Kasumi-1 (cell line): ENCODE results near the gene UFSP2.

ENCODE experiments used
- DNase-seq, 2 experiments: peaks; one replicate each; lab custom pipeline; 2025; lab: John Stamatoyannopoulos, UW

UFSP2 gene

DNA sequence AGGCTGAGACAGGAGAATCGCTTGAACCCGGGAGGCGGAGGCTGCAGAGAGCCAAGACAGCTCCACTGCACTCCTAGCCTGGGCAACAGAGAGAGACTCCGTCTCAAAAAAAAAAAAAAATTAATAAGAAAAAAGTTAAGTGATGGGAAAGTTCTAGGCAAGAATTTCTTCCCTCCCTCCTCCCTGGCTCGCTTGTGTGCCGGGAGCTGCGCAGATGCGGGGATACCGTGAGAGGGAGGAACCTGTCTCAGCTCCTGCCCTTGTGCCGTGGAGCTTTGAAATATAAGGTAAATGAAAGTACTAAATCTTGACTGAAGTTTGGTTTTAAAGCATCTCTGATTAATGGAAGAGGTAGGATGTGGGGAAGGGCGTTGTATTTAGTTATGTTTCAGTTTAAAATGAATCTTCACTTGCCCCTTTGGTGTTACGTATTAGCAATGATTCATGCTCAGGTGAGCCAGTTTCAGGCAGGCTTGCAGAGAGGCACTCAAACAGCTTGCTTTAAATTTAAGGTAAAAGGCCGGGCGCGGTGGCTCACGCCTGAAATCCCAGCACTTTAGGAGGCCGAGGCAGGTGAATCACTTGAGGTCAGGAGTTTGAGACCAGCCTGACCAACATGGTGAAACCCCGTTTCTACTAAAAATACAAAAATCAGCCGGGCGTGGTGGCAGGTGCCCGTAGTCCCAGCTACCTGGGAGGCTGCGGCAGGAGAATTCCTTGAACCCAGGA, 1.4 kb upstream of the UFSP2 start:
- DNase-seq = no peak

DNA sequence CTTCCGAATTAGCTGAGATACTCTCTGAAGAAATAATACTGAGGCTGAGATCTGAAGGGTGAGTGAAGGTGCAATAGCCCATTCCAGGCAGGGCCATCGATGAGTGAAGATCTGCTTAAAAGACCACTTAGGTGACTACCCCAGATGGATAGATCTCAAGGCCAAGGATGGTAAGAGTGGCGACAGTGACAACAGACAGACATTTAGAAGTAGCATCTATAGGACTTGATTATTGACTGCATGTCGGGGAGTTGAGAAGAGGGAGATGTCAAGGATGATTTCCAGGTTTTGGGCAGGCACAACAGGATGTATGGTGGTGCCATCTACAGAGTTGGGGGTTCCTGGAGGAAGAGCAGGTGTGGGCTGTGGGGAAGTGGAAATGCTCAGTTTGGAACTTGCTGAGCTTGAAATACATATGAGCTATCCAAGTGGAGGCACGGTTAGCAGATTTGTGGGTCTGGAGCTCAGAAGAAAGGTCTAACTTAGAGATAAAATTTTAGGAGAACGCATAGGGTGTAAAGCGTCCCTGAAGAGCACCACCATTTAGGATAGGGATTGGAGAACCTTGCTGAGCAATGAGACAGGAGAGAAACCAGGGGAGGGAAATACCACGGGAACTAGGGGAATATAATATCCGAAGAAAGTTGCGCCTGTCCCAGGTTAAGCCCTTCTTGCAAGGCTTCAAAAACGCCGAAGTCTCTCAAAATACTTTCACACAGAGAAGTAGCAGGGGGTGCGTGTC, 688 bp downstream of the UFSP2 start:
- DNase-seq = peak; percentile 44 to 62

DNA sequence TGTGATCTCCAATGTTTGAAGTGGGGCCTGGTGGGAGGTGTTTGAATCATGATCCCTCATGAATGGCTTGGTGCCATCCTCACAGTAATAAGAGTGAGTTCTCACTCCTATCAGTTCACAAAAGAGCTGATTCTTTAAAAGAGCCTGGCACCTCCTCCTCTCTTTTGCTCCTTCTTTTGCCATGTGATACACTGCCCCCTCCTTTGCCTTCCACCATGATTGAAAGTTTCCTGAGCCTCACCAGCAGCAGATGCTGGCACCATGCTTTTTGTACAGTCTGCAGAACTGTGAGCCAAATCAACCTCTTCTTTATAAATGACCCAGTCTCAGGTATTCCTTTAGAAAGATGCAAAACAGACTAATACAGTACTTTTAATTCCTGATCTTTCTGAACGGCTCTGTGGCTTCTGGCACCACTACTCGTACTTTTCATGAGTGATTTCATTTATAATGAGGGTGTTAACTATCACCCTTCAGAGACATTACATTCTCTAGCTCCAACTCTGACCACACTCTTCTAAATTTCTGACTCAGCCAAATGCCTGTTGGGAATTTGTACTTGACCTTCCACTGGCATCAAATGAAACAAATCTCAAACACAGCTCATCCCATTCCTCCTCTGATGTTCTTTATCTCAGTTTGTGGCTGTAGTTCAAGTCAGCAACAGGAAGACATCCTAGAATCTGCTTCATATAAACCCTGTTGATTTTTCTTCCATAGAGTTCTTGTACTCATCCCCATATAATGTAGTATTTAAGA, 4.2 kb downstream of the UFSP2 start:
- no peak for DNase-seq

DNA sequence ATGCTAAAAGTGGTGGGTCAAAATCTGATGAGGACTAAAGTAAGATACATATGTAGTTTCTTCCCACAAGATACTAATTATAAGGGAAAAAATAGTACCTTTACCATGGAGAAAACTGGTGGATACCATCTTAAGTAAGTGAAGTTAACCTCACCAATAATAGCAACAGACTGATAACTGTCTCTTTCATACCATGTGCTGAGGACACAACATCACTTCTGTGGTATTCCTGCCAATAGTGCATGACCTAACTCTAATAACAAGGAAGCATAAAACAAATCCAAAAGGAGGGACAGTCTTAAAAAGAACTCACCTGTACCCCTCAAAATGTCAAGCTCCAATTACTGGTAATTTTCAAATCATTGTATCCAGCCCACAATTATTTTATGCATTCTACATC, 8.8 kb downstream of the UFSP2 start:
- no peak for DNase-seq

DNA sequence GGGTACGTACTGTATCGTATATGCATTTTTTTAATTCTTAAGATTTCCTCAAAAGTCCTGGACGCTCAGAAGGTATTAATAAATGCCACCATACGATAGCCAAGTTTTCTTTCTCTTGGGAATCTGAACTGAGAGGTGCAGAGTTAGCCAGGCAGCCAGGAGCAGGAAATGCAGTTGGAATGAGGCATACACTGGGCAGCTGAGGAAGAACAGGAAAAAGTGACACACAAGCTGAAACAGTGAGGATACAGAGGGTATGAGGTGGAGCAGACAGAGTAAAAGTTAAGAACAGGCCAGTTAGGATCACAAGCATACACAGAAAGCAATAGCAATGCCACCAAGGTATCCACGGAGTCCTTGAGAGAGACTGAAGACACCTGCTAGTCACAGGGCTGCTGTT, 13.4 kb downstream of the UFSP2 start:
- no peak for DNase-seq

DNA sequence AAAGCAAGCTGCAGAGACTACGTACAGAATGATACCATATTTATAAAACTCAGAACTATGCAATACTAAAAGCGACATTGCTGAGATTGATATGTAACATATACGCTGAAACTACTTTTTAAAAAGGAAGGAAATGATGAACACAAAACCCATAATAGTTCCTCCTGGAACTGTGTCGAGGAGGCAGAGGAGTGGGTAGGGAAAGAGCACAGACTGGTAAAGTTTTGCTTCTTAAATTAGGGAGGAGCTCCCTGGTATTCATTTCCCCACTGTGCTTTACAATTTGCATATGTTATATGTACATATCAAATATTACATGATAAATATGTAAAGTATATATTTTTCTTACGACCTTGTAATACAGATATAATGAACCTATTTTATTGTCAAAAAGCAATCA, 13.9 kb downstream of the UFSP2 start:
- no peak for DNase-seq

DNA sequence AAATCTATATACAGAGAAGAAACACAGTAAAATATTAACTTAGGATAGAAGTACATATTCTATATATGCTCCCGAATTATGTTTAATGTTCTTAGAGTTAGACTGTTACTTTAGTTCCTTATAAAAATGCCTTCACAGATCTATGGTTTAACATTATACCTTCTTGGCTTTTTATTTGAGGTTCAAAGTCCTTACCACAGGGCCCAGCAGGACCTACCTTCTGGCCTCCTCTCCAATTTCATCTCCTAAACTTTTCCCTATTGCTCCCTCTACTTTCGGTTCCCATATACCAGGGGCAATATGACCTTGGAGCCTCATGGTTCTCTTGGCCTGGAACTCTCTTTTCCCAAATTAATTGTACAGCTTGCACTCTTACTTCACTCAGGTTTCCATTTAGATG, 17.3 kb downstream of the UFSP2 start:
- no peak for DNase-seq

DNA sequence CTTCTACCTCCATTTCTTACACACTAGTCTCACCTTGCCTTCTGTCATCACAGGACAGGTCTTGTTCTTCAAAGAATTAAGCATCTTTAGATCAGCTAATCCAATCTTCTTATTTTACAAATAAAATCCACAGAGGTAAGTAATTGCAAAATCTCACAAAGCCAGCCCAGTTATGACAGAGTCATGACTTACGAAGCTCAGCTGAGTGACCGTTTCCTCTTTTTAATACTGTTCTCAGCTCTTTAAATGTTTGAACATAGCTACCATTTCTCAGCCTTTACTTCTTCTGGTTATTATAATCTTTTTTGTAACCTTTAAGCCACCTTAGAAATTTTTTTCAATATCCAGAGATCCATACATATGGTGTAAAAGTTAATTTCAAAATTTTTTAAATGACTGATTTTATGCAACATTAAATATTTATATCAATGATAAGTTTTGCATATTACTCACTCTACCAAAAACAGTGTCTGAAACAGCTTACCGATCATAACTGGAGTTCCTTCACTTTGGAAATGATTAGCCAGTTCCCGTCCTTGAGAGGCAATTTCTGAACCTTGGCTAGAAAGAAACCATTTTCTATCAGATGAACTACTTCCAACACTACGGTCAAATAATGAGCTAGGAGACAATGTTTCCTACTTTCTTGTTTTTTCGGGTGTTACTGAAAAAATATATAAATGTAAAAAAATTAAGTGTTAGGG, 20.3 kb downstream of the UFSP2 start:
- no peak for DNase-seq

DNA sequence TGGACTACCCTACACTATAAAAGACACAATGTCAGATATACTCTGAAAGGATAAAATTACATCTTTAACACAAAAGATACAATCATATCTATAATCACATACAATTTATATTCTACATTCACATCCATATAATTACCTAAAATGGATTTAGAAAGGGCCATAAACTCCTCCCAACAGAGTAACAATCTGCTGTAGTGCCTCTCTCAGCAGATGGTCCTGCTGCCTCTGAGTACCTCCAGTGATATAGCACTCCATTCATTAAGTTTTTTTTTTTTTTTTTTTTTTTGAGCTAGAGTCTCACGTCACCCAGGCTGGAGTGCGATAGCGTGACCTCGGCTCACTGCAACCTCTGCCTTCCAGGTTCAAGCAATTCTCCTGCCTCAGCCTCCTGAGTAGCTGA, 21.7 kb downstream of the UFSP2 start:
- DNase-seq = no peak

DNA sequence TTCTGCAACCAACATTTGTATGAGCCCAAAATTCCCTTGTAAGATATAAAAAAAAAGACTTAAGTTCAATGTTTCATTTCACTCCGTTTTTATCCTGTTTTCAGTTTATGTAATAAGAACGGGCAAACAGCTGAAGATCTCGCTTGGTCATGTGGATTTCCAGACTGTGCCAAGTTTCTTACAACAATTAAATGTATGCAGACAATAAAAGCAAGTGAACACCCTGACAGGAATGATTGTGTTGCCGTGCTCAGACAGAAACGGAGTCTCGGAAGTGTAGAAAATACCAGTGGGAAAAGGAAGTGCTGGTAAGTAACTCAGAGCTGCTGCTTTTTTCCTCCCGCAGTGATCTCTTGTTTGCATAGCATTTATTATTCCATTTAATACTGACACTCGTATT, 26.3 kb downstream of the UFSP2 start:
- DNase-seq = no peak

DNA sequence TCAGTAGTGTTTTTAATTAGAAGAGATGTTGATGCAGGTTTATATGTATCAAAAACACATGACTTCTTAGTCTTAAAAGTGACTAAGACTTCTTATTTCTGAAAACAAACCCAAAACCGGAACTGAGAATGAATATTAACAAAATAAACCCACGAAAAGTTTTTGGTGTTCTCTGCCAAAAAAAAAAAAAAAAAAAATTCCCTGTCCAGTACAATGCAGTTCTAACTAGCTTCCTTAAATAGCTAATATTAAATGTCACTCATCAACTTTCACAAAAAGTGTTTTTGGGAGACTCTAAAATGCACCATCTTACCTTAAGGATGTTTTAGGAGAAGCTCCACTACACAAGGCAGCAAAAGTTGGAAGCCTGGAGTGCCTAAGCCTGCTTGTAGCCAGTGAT, 27.1 kb downstream of the UFSP2 start:
- no peak for DNase-seq

DNA sequence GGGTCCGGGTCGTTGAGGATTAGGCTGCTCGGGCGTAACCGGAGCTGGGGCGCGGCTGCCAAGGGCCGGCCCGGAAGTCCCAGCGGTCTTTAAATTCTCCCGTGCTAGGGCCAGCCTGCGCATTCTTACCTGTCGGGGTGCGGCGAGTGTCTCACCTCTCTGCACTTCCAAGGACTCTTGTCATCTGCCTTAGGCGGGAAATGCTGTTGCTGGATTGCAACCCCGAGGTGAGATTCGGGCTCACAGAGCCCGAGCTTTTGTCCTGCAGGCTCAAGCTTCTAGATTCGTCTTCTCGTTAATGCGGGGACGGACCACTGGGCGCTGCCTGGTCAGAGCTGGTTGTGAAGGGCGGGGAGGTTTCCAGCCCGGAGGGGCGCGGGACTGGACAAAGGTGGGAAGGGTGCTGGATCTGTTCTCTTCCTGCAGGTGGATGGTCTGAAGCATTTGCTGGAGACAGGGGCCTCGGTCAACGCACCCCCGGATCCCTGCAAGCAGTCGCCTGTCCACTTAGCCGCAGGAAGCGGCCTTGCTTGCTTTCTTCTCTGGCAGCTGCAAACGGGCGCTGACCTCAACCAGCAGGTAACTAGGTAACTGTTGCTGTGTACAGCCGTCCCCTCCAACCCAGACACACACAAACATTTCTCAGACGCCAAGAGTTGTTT, 28.9 kb downstream of the UFSP2 start, which contains the start of gene ANKRD37:
Gene ANKRD37 (plus strand): TSS at position 118 of the 662 bp plus-strand sequence. CDS start 83 bp downstream, at position 201.
- no peak for DNase-seq

DNA sequence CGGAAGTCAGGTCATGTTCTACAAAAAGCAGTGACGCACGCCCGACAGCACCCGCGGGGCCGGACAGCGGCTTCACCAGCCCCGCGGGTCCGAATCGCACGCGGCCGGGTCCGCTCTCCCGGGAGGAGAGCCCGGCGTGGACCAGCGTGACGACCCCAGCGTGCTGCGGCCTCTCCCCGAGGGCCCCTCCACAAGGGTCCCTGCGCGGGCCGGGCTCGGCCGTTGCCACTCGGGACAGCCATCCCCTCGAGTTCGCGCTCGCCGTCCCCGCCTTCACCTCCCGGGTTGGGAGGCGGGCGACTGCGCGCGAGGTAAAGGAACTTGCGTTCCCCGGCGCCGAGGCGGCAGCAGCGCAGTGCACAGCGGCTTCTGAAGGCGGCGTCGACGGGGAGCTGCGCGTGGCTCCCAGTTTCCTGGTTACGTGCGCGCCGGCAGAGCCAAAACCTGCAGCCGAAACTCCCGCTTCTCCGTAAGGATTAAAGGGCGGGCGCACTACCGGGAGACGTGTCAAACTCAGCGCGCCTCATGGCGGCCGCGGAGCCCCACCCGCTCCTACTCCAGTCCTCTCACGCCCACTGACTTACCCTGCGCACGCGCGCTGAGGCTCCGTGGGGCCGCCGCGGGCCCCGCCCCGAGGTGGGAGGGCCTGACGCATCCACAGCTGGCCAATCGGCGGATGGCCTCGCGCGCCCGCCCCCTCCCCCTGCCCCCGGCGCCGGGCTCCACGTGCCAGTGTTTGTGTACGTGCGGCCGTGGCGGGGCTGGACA, 29.6 kb downstream of the UFSP2 start:
- DNase-seq = peak; percentile 87 to 92

DNA sequence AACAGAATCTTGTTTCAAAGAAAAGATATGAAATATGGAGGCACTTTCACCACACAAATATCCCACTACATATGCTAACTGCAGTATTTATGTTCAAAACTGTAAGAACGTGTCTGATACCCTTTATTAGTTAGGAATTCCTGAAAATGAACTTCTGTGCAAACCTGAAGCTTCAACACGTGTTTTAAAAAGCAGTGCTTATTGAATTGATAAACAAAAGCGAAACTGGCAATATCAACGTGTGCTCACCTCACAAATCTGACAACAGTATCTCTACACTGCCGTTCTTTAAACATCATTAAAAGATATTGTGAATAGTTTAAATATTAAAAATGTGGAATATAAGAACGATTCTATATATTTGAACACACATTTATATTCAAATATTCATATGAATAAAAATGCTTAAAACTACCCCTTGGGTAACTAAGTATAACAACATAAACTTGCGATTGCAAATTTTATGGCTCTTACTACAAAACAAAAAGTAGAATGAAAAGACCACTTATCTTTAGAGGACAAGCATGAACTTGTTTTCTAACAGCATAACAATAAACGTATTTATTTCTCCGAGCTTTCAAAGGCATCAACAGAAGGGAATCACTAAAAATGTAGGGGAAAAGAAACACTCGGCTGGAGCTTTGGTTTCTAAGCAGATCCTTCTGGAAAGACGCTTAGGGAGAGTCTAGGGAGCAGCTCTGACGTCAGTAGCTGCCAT, 30.4 kb downstream of the UFSP2 start, which contains the start of gene LRP2BP:
Gene LRP2BP (minus strand): TSS at position 687 of the 718 bp plus-strand sequence. CDS start 17,738 bp downstream, outside the sequence.
- DNase-seq = peak; percentile 55 to 58

DNA sequence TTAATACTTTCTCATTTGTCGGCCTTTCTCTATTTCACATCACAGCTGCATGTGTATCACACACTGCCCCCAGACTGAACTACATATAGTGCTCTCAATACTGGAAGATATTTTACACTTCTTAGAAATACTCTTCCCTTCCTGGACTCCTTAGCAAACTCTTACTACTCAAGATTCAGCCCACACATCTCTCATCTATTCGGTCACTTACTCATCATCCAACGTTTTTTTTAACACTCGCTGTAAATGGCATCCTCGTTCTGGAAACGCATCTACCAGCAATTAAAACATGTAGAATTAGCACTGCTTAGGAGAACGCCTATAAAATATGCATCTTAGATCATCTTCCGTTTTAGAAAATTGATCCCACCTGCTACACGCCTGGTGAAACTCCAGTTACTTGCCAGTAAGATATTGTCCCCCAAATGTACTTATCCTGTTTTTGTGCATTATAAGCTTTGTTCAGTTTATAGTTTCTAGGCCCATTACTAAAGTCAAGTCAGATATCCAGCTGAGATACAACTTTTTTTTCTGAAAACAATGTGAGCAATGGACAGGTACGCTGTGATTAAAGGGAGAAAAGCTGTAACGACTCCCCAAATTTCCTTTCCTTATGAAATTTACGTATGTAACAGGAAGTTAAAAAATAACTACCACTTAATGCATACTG, 31.1 kb downstream of the UFSP2 start:
- no peak for DNase-seq

DNA sequence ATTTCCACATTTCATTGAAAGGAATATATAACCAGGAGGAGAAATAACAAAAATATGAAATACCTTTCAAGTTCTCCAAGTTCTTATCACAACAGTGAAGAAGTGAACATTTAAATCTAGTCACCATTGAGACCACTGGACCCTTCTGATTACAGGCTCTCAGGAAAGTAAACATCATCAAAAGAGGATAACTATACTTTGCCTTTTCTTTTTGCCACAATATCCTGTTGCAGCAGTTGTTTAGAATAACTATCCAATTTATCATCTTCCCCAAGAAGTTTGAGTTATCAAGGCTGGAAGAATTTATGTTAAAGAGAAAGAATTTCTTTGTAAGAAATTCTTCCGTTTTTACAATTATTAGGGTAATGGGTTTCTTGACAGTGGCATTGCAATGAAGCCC, 33.6 kb downstream of the UFSP2 start:
- DNase-seq = no peak

DNA sequence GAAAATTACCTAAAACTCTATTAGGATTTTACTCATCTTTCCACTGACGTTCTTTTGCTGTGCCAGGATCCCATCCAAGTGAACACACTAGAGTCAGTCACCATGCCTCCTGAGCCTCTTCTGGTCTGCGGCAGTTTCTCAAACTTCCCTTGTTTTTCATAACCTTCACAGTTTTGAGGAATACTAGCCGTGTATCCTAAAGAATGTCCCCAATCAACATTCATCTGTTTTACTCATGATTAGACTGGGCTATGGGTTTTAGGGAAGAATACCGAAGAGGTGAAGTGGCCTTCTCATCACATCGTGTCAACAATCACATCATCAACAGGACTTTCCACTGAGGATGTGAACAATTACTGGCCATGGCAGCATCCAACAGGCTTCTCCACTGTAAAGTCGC, 34.8 kb downstream of the UFSP2 start:
- DNase-seq = no peak

DNA sequence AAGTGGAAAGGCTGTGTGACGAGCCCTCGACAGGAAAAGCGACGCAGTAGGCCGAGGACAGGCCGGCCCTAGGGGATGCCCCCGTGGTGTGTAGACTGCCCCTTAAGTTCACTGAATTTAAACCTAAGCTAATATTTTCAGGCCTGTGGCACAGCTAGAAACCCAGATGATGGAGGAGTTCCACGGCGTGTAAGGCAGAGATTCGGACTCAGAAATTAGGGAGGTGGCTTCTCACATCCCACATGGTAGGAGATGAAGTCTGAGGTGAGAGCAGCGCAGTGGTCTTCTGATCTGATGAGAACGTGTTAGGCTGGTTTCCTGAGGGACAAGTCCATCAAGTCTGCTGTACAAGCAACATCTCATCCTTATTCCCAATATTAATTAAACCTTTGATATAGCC, 37.8 kb downstream of the UFSP2 start:
- no peak for DNase-seq

DNA sequence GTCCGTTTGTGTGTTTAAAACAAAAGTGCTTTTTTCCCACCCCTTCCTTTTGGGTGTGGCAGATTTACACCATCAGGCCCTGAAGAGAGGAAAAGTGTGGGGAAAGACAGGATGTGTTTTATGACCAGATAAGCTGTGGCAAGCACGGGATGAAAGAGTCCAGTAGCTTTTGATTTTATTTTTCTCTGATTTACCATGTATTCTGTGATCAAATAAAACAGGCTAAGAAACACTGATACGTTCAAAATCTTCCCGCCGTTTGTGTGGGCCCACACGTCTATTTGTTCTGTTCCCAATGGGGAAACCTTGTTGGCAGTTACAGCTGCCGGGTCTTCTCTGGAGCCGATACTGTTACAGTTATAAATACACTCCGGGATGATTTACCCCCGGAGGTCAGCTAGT, 40.8 kb downstream of the UFSP2 start:
- no peak for DNase-seq

DNA sequence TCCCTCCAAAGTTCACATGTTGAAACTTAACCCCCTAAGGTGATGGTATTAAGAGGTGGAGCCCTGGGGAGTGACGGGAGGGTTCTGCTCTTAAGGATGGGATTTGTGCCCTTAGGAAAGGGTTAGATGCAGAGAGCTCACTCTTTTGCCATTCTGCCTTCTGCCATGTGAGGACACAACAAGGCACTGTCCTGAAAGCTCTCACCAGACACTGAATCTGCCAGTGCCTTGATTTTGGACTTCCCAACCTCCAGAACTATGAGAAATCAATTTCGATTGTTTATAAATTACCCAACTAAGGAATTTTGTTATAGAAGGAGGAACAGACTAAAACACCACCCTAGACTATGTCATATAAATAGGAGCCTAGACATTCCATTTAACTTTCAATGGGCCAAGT, 41.7 kb downstream of the UFSP2 start:
- no peak for DNase-seq
